Cardiac muscle cell (in vitro differentiated cells and primary cell): ENCODE results near the gene UCK2. TPM values are rescaled to one million over a fixed set of nuclear protein-coding genes. Genes with fewer than 3 reads are reported as not detected.

Experiments
- DNase-seq, 2 donors: peaks; one replicate each; pipeline versions ENCODE4 v3.0.0 to v3.0.0-alpha.2; 2010 to 2017; ENCODE audit warnings: low read depth in 1 of 2, low spot score in 1 of 2
- H3K27ac ChIP-seq: fragments of 200-600 bp; sonication (generic); 2 replicates; pipeline ENCODE4 v1.5.1; 2016
- H3K27me3 ChIP-seq: fragments of 200-600 bp; sonication (generic); 2 replicates; pipeline ENCODE4 v1.6.0; 2016; ENCODE audit warnings: control low read depth
- H3K36me3 ChIP-seq: fragments of 200-600 bp; sonication (generic); 2 replicates; pipeline ENCODE4 v1.5.1; 2016; ENCODE audit warnings: control low read depth
- H3K4me1 ChIP-seq: fragments of 200-600 bp; sonication (generic); 2 replicates; pipeline ENCODE4 v1.8.1; 2017; ENCODE audit warnings: low read depth, mild to moderate bottlenecking, mixed run types
- H3K4me3 ChIP-seq: fragments of 200-600 bp; sonication (generic); 2 replicates; pipeline ENCODE4 v1.5.1; 2016; ENCODE audit warnings: mild to moderate bottlenecking
- H3K9me3 ChIP-seq: fragments of 200-600 bp; sonication (generic); 2 replicates; pipeline ENCODE4 v1.5.1; 2017; ENCODE audit warnings: low read depth, mild to moderate bottlenecking, control low read depth
- CTCF ChIP-seq: IDR thresholded peaks from 2 replicates; pipeline ENCODE4 v1.5.1; 2012; ENCODE audit warnings: low read depth, mild to moderate bottlenecking, low read length
- polyA plus RNA-seq: library from polyadenylated mRNA; unstranded; fragments of >200 nt; fragmentation: Nextera tagmentation; extraction: Ambion mirVana; gene quantifications from 2 replicates; pipeline ENCODE4 v1.2.1, GENCODE V29; 2016
- total RNA-seq: library from RNA; depleted of rRNA; stranded (reverse); fragments of >200 nt; gene quantifications from 2 replicates; pipeline ENCODE4 v1.2.3, GENCODE V29; 2016

The UCK2 gene
- total and polyA plus RNA-seq, 2 experiments from 2014 or later = 19.0 to 29.6 TPM

- Histone ChIP-seq H3K36me3 (no peaks in the 10 kb centered on the region), H3K4me1 (no peaks in the 10 kb centered on the region), H3K27ac (no peak overlapping the region), H3K4me3 (no peak overlapping the region), H3K9me3 (no peaks in the 10 kb centered on the region), H3K27me3 (no peaks in the 10 kb centered on the region)
- no peak for DNase-seq
- TF ChIP-seq CTCF = no peak
Observed at GRCh38 chr1:165873481-165873880, 46.1 kb downstream of the UCK2 start.

DNA sequence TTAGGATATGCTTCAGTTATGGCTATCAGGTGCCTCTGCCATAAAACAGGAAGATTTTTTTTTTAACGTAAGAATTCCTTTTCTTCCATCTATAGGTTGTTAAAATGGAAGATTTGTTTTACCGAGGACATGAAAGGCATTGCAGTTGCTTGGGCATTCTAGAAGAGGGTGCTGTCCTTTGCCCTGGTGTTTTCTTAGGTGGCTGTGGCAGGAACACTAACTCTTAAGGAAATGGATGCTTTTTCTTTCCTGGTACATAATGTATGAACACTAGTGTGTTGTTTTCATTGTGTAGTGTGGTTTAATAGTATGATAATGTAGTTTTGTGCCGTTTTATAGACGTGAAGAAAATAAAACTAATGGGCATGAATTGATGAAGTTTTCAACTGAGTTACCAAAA lies 47.2 kb downstream of the UCK2 start:
- Histone ChIP-seq H3K9me3 (no peaks in the 10 kb centered on the region), H3K4me3 (no peak overlapping the region), H3K27me3 (no peaks in the 10 kb centered on the region), H3K27ac (no peak overlapping the region), H3K4me1 (no peaks in the 10 kb centered on the region), H3K36me3 (no peaks in the 10 kb centered on the region)
- TF ChIP-seq CTCF = no peak
- DNase-seq = no peak

- no peaks in the 10 kb centered on the region for H3K36me3 ChIP-seq
- H3K27ac ChIP-seq = no peak overlapping the region
- no peaks in the 10 kb centered on the region for H3K27me3 ChIP-seq
- no peak for TF ChIP-seq CTCF
- no peaks in the 10 kb centered on the region for H3K4me1 ChIP-seq
- DNase-seq = no peak
- H3K4me3 ChIP-seq = no peak overlapping the region
- no peaks in the 10 kb centered on the region for H3K9me3 ChIP-seq
Observed at GRCh38 chr1:165875171-165875570, 47.8 kb downstream of the UCK2 start.

GRCh38 chr1:165875604-165876003 lies 48.2 kb downstream of the UCK2 start:
- H3K36me3 ChIP-seq = no peaks in the 10 kb centered on the region
- H3K4me1 ChIP-seq = no peaks in the 10 kb centered on the region
- TF ChIP-seq CTCF = no peak
- H3K9me3 ChIP-seq = no peaks in the 10 kb centered on the region
- H3K27ac ChIP-seq = no peak overlapping the region
- H3K27me3 ChIP-seq = no peaks in the 10 kb centered on the region
- DNase-seq = no peak
- H3K4me3 ChIP-seq = no peak overlapping the region

- no peak for TF ChIP-seq CTCF
- Histone ChIP-seq H3K27ac (no peak overlapping the region), H3K36me3 (no peaks in the 10 kb centered on the region), H3K27me3 (no peaks in the 10 kb centered on the region), H3K4me3 (no peak overlapping the region), H3K9me3 (no peaks in the 10 kb centered on the region), H3K4me1 (no peaks in the 10 kb centered on the region)
- no peak for DNase-seq
Observed at GRCh38 chr1:165876121-165876520, 48.7 kb downstream of the UCK2 start.

DNA sequence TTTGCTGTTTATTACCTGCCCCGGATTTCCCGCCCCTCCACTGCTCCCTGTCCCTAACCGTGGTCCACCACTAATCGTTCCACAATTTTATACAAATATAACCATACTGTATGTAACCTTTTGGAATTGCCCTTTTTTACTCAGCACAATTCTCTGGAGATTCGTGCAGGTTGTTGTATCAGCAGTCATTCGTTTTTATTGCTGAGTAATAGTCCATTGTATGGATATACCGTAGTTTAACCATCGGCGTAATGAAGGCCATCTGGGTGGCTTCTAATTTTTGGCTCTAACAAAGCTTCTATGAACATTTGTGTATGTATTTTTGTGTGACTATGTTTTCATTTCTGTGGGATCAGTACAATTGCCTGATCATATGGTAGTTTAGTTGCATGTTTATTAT lies 50.0 kb downstream of the UCK2 start:
- no peak overlapping the region for H3K4me3 ChIP-seq
- H3K27me3 ChIP-seq = no peaks in the 10 kb centered on the region
- no peak overlapping the region for H3K27ac ChIP-seq
- TF ChIP-seq CTCF = no peak
- H3K4me1 ChIP-seq = no peaks in the 10 kb centered on the region
- no peak for DNase-seq
- H3K9me3 ChIP-seq = no peaks in the 10 kb centered on the region
- no peaks in the 10 kb centered on the region for H3K36me3 ChIP-seq
